GM12872 (cell line): ENCODE measurements around the gene MAN2A2.

Experiments used
- TF ChIP-seq, protein P1 (sequence below): IDR thresholded peaks from 3 replicates; pipeline ENCODE4 v1.5.1; 2011; ENCODE audit warnings: low read depth, mild to moderate bottlenecking, low read length, moderate library complexity; ENCODE audit not compliant: insufficient read depth

MAN2A2 gene

GRCh38 chr15:90959028-90959595 is 56.0 kb downstream of the MAN2A2 start:
- TF ChIP-seq, protein P1, sequence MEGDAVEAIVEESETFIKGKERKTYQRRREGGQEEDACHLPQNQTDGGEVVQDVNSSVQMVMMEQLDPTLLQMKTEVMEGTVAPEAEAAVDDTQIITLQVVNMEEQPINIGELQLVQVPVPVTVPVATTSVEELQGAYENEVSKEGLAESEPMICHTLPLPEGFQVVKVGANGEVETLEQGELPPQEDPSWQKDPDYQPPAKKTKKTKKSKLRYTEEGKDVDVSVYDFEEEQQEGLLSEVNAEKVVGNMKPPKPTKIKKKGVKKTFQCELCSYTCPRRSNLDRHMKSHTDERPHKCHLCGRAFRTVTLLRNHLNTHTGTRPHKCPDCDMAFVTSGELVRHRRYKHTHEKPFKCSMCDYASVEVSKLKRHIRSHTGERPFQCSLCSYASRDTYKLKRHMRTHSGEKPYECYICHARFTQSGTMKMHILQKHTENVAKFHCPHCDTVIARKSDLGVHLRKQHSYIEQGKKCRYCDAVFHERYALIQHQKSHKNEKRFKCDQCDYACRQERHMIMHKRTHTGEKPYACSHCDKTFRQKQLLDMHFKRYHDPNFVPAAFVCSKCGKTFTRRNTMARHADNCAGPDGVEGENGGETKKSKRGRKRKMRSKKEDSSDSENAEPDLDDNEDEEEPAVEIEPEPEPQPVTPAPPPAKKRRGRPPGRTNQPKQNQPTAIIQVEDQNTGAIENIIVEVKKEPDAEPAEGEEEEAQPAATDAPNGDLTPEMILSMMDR: no peak

- TF ChIP-seq, protein P1: no peak
Measured at GRCh38 chr15:90959894-90960293, 56.8 kb downstream of the MAN2A2 start.

DNA sequence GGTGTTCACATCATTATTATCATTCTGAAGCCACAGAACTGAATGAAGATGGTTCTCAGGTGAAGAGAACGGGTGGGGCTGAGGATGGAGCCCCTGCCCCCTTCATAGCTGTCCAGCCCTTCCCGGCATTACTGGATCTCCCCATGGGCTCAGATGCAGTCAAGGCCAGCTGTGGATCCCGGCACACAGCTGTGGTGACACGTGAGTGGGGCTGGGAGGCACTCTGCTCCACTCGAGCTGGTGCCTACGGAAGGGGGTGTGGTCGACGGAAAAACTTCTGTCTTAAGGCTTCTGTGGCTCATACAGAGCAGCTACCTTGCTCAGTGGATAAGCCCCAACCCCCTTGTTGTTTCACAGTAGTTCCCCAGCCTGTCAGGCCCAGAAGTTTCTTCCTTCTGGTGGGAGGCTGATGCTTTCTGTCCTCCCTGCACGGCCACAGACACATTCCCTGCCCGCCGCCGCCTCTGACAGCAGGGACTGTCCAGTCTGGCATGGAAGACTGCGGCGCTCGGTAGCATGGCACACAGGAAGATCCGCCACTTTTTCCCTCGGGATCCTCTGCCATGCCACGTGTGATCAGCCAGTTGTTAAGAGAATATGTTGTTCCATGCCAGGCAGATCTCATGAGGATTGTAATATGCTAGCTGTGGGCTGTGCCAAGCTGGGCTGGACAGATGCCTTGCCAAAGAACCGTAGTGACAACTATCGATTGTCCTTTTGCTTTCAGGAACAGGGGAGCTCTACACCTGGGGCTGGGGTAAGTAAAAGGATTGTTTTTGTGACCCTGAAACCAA is 57.4 kb downstream of the MAN2A2 start:
- TF ChIP-seq, protein P1: no peak

DNA sequence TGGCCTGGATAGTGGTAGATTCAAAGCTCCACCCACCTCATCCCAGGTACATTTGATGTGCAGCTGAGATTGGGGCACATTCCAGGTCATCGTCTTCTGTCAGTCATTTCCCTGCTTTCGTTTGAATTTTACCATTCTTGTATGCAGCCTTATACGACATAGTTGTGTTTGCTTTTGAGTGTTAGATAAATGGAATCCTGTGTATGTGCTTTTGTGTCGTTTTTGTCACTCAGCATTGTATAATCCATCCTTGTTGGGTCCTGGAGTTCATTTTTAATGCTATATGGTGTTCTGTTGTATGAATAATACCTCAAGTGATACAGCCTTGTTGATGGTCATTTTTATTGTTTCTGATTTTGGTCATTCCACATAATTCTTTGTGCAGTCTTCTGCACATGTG is 58.9 kb downstream of the MAN2A2 start:
- TF ChIP-seq, protein P1: no peak

GRCh38 chr15:90966262-90966661 is 63.2 kb downstream of the MAN2A2 start:
- TF ChIP-seq, protein P1: no peak

DNA sequence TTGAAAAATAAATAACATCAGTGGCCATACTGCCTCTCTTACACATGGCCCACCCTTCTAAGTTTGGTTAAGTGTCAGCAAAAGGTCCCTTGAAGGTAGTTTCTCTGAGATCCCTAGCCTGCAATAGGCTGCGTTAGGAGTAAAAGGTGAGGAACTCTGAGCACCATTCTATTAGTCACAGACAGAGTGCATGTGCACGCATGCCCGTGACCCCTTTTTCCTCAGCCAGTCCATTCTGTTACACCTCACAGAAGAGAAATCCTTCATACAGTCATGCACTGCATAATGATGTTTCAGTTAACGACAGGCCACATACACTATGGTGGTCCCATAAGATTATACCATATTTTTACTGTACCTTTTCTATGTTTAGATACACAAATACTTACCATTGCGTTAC is 64.1 kb downstream of the MAN2A2 start:
- TF ChIP-seq, protein P1: no peak

DNA sequence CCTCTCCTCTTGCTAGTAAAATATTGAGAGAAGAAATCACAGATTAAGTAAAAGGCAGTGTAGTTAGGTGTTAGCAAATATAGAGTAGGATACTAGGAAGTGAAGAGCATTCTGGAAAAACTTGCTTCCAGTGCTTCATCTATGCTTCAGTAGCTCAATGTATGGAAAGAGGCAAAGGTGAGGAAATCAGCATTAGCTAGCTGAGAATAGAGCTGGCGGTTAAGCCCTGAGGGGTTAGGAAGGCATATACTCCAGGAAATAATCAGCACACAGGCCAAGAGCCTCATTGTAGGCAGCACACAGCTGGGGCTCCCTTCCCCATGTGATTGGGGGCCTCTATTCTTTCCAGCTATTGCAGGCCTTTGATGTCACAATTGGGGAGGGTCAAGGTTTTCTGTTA is 65.3 kb downstream of the MAN2A2 start:
- TF ChIP-seq, protein P1: no peak
